Testis (tissue), 2 donors: ENCODE measurements around the gene DNAAF1.

Source experiments
- POLR2A ChIP-seq: fragments of 450-650 bp; IDR thresholded peaks from one replicate; pipeline ENCODE4 v1.6.1; 2017; ENCODE audit warnings: antibody characterized with exemption, mild to moderate bottlenecking, moderate library complexity
- TF ChIP-seq, protein P1 (sequence below), 3 experiments: fragments of 450-650 bp in 2 of 3; fragments of 200-600 bp in 1 of 3; sonication (generic) in 1 of 3; IDR thresholded peaks; one replicate each; pipeline ENCODE4 v1.5.1; 2016 to 2019; ENCODE audit warnings: antibody characterized with exemption in 3 of 3, mild to moderate bottlenecking in 2 of 3, moderate library complexity in 1 of 3

DNA sequence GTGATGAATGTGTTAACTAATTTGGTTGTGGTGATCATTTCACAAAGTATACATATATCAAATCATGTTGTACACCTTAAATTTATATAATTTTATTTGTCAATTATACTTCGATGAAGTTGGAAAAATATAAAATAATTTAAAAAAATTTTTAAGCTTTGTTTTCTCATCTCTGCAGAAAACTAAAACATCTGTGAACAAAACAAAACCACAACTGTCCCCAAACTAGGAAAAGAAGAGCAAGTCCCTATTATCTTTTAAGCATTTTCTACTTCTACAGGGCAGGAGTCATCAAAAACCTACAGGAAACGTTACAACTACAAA lies 6.6 kb upstream of the DNAAF1 start:
- TF ChIP-seq, protein P1, sequence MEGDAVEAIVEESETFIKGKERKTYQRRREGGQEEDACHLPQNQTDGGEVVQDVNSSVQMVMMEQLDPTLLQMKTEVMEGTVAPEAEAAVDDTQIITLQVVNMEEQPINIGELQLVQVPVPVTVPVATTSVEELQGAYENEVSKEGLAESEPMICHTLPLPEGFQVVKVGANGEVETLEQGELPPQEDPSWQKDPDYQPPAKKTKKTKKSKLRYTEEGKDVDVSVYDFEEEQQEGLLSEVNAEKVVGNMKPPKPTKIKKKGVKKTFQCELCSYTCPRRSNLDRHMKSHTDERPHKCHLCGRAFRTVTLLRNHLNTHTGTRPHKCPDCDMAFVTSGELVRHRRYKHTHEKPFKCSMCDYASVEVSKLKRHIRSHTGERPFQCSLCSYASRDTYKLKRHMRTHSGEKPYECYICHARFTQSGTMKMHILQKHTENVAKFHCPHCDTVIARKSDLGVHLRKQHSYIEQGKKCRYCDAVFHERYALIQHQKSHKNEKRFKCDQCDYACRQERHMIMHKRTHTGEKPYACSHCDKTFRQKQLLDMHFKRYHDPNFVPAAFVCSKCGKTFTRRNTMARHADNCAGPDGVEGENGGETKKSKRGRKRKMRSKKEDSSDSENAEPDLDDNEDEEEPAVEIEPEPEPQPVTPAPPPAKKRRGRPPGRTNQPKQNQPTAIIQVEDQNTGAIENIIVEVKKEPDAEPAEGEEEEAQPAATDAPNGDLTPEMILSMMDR (IDR thresholded peaks at IDR 0.05), result no peak
- TF ChIP-seq POLR2A, result no peak
